SKM-1 (cell line): ENCODE measurements around the gene EIF2AK2.

Experiments used
- DNase-seq: peaks from one replicate; lab custom pipeline; 2025; ENCODE audit not compliant: unreplicated experiment; lab: John Stamatoyannopoulos, UW

Gene EIF2AK2

DNA sequence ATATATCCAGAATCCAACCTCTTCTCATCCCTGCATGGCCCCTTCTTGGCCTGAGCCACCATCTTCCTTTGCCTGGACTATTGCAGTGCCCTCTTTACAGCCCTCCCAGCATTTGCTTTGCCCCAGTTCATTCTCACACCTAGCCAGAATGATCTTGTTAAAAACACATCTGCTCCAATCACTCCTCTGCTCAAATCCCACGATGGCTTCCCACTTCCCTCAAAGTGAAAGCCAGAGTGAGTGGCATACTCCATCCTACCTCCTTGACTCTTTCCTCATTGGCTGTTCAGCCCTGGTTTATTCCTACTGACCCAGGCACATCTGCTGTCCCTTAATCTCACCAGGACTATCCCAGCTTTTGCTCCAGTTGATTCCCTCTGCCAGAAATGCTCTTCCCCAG, 17.0 kb upstream of the EIF2AK2 start:
- no peak for DNase-seq

DNA sequence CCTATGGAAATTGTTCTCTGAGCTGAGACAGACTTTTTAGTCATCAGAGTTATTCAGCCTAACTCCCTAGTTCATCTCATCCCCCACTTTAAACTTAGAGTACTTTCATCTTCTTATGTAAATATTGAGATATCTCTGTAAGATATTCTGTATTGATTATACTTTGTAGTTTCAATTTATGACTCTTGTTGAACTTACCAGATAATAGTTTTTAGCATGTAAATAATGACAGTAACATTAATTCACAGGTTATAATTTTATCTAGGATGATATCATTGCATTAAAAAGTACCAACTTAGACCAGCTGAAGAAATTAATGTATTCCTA, 14.8 kb upstream of the EIF2AK2 start:
- DNase-seq: no peak

DNA sequence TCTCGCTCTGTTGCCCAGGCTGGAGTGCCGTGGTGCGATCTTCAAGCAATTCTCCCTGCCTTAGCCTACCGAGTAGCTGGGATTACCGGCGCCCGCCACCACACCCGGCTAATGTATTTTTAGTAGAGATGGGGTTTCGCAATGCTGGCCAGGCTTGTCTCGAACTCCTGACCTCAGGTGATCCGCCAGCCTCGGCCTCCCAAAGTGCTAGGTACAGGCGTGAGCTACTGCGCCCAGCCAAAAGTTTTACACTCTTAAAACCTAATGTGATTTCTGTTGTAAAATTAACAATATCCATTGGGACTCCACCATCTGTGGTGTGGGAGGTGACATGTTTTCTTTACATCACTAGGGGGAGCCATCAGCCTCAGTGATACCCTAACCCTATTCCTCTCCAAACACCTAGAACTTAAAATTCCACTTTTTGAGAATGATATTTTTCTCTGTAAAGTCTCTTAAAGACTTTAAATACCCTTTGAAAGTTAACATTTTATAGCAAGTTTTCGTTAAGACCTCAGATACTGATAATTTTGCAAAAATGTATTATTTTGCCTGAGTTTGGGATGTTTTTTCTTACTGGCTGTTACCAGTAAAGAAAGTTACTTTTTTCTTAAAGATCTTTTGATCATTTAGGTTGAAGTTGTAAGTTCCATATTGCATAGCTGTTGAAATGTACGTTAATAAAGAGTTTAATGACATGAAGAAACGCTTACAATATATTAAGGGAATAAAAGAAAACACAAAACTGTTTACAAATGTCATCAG, 11.6 kb upstream of the EIF2AK2 start:
- peak; percentile 40 for DNase-seq

DNA sequence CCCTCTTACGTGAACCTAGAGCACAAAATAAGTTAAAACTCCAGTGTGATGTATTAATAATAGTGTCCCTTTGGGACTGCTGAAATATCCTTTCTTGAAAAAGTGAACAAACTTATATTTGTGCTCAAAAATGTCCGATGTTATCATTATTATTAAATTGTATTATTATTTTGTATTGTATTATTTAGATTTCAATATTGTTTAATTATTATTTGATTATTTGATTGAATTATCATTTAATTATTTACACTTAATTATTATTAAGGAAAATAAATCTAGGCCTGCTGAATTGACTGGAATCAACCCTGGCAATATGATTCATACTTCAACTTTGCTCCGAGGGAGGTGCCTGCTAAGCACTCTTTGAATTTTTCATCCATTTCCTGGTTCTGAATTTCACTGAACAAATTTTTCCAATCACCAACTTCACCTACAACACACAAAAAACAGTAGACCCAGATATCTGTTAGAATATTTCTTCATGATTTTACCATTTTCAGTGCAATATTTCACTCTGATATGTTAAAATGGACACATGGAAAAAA, 10.9 kb upstream of the EIF2AK2 start:
- DNase-seq: no peak

DNA sequence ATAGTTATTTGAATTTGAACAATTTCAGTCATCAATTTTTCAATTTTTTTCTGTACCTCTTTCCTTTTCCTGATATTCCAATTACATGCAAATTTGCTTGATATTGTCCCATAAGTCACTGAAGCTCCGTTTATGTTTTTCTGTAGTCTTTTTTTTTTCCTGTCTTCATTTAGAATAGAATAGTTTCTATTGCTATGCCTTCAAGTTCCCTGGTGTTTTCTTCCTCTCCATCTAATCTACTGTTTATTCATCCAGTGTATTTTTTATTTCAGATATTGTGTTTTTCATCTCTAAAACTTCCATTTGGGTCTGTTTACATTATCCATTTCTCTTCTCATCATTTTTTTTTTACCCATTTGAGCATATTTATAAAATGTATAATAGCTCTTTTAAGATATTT, 8.0 kb upstream of the EIF2AK2 start:
- DNase-seq: no peak

DNA sequence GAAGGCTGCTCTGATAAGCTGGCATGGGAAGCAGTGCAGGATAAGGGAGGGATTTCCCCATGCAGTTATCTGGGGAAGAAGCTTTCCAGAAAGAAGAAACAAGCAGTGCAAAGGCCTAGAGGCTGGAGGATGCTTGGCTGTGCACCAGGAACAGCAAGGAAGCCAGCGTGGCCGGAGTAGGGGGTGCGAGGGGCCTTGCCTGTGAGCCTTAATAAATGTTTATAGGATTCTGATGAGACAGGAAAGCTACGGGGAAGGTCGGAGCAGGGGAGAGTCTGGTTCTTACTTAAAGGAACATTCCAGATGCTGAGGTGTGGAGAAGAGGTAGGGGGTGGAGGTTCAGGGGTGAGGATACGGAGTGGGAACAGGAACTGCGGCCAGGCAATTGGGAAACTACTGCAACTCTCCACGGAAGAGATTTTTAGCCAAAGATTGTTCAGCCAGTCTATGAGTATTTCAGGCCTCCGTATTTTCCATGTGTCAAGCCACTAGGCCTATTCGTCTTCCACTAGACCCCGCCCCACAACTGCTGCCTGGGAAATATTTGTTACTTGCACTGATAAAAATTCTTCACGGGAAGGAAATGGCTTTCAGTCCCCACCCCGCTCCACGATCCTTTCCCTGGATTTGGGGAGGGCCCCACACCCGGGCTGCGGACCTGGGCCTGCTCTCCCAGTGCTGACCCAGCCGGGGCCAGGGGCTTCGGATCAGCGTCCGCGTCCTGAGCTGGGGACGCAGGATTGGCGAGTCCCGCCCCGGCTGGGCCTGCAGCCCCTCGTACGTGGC, 516 bp downstream of the EIF2AK2 start:
- DNase-seq: no peak

DNA sequence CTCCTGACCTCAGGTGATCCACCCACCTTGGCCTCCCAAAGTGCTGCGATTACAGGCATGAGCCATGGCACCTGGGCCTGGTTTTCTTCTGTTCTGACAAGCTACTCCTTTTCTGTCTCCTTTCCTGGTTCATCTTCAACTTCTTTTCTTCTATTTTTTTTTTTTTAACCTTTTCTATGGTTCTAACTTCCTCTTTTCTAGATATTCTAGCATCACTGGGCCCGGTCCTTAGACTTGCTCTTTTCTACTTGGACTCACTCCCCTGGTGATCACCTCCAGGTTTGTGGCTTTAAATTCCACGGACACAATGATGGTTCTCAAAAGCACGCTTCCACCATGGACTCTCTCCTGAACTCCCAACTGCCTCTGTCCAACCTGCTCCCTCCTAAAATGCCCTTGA, 2.0 kb downstream of the EIF2AK2 start:
- no peak for DNase-seq

DNA sequence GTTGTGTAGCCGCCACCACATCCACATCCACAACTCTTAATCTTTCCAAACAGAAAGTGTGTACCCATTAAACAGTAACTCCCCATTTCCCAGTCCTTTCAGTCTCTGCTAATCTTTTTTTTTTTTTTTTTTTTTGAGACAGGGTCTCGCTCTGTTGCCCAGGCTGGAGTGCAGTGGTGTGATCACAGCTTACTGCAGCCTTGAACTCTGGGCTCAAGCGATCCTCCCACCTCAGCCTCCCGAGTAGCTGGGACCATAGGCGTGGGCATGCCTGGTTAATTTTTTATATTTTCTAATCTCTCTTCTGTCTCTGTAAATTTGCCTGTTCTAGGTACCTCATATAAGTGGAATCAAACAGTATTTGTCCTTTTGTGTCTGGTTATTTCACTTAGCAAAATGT, 3.6 kb downstream of the EIF2AK2 start:
- no peak for DNase-seq

DNA sequence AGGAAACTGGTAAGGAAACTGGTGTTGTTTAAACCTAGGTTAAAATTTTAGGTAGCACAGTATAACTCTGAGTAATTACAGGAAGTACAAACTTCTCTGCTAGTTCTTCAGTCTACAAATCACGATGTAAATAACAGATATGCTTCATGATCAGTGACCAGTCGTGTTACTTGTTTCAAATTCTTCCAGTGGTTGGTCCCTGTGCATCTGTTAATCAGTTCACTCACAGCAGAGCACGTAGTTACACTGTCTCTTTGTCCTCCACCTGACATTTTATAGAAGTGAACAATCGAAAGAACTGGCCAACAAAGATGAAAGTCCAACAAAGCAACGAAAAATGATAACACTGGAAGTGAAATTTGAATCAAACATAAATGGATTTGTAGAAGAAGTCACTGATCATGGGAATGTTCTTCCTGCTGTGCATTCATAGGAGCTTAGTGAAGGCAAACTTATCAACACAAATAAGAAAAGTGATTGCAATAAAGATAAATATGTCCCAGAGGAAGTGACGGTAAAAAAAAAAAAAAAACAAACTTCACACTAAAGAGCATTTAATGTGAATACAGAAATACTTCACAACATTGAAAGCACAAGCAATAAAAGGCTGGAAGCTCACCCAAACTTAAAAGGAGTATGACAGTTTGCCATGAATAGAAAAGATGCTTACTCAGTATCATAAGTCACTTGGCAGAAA, 7.0 kb downstream of the EIF2AK2 start:
- DNase-seq: no peak

DNA sequence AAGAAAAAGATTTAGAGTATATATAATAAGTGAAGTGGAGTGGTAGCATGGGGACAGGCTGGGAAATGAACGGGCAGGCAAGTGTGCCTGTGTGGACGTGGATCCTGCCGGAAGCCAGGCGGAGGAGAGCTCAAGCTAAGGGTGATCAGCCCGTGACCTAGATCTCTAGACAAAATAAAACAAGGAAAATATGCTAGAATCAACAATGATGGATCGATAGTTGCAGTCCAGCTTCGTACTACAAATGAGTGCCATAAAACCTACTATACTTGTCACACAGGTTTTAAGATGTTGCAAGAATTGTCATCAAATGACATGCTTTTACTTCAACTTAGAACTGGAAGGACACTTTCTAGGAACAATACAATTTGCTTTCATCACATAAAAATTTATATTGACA, 8.5 kb downstream of the EIF2AK2 start:
- no peak for DNase-seq

DNA sequence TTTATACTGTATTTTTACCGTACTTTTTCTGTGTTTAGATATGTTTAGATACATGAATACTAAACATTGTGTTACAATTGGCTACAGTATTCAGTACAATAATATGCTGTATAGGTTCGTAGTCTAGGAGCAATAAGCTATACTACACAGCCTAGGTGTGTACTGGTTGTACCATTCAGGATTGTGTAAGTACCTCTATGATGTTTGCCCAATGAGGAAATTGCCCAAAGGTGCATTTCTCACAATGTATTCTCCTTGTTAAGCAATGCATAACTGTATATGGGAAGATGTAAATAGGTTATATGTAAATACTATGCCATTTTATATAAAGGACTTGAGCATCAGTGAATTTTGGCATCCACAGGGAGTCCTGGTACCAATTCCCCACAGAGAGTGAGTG, 10.7 kb downstream of the EIF2AK2 start:
- DNase-seq: no peak

DNA sequence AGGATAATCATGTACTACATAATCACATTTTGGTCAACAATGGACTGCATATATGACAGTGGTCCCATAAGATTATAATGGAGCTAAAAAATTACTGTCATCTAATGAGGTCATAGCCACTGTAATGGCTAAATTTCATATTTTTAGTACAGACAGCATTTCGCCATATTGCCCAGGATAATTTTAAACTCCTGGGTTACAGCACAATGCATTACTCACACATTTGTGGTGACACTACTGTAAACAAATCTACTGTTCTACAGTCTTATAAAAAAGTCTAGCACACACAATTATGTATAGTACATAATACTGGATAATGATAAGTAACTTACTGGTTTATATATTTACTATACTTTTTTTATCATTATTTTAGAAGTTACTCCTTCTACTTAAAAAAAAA, 12.8 kb downstream of the EIF2AK2 start:
- DNase-seq: no peak

DNA sequence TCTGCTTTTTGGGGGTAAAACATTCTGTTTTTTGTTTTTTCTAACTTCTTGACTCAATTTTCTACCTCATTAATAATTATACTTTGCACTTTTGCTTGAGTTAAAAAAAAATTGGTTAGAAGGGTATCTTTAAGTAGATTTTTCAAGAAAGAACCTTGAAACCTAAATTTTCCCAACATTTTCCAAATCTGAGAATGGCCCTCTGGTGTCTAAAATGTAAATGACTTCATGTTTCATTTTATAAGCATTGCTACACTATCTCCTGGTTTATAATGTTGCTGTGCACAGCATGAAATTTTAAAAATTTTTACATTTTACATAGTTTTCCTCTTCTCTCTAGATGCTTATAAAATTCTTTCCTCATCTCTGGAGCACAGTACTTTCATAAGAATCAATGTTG, 14.2 kb downstream of the EIF2AK2 start:
- DNase-seq: no peak

DNA sequence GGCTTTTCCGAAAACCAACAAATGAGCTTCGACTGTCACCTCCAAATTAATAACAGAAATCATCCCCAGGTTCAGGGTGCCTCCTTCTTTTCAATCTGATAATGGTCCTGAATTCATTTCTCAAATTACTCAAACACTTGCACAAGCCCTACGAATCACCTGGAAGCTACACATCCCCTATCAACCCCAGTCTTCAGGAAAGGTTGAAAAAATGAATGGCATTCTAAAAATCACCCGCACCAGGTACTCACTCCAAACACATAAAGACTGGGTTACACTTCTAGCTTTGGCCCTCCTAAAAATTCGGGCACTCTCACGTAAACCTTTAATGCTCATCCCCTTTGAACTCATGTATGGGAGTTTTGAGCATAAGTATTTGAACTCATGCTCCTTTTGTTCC, 23.9 kb downstream of the EIF2AK2 start:
- DNase-seq: no peak

DNA sequence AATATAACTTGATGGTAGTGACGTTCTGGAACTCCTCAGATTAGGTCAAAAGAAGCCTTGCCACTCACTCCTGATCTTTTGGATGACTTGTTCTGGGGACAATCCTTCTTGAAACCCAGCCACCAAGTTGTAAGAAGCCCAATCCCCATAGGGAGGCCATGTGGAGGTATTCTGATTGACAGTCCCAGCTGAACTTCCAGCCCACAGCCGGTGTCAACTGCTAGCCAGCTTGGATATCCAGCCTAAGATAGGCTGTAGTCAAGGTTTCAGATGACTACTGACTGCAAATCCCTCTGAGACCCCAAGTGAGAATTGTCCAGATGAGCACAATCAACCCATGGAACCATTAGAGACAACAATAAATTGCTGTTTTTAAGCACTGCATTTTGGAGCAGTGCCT, 31.4 kb downstream of the EIF2AK2 start:
- no peak for DNase-seq

DNA sequence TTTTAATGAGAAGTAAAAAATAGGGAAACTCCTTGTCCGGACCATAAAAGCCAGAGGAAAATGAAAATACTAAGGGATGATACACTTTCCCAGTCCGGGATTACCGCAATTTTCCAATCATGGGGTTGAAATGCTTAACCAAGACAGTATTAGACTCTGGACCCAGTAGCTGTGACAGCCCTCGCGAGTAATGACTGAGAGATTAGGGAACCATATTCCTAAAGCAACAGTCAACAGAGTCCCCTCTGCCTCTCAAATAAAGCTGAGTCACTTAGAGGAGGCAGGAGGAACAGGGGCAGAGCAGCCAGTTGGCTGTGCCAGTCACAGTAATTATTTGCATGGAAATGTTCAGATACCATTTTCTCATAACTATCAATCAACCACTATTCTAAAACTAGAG, 37.6 kb downstream of the EIF2AK2 start:
- no peak for DNase-seq

DNA sequence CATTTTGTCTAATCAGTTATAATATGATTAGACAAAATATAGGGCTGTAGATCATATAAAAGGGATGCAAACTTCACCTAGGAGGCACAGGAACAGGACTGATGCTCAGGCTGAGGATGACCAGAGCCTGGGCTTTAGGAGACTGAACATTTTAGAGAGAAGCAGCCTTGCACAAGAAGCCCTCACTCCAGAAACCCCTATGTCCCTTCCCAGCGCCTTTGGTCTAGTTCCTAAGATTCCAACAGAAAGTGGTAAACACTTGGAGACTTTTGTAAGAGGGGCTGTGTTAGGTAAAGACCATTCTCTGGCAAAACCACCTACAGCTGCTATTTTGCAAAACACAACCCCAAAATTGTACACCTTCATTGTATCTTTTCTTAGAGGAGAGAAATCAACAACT, 39.2 kb downstream of the EIF2AK2 start:
- no peak for DNase-seq

DNA sequence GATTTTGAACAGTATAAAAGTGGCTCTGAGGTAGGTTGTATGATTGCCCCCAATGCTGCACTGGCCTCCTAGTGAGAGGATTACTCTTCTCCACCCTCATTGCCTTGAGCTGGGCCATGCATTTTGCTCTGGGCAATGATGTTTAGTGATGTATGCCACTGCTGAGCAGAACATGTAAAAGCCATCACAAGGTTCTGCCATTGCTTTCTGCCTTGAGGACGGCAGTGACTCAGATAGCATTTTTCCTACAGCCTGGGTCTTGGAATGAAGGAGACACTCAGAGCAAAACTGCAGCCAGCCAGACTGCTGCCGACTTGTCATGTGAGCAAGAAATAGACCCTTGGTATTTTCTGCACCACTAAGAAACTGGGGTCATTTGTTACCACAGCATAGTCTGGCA, 44.8 kb downstream of the EIF2AK2 start:
- no peak for DNase-seq

DNA sequence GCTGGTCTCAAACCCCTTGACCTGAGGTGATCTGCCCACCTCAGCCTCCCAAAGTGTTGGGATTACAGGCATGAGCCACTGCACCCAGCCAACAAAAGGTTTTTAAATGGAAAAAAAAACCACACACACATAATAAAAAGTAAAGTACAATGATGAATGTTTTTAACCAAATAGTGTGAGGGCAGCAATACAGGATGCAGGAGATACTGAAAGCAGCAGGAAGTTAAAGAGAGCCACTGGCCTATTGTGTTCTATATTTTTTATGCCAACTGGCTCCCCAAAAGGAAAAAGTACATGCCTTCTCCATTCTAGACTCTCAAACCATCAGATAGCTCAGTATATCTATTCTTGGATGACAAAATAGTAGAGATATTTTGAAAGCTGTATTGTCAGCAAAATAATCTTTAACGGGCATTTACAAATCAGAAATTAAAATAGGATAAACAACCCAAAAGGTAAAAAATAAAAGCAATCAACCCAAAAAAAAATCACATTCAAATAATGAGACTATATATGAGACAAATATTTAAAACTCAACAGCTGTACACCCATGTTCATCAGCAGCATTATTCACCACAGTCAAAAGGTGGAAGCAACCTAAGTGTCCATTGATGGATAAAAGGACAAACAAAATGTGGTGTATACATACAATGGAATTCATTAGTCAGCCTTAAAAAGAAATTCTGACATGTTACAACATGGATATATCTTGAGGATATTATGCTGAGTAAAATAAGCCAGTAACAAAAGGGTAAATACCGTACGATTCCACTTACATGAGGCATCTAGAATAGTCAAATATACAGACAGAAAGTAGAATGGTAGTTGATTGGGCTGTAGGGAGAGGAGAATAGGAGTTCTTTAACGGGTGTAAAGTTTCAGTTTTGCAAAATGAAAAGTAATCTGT, 46.2 kb downstream of the EIF2AK2 start:
- DNase-seq: no peak

DNA sequence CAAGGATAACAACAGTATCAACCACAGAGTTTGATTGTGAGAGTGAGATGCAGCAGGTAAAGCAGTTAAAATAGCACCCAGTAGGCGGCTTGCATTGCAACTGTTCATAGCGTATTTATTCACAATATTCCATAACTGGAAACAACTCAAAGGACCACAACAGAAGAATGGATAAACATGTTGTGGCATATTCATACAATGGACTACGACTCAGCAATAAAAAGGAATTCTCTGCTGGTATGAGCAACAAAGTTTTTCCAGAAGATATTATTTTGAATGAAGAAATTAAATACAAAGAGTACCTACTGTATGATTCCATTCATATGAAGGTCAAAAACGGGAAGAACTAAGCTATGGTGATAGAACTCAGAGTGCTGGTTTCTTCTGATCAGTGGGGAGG, 47.3 kb downstream of the EIF2AK2 start:
- no peak for DNase-seq

DNA sequence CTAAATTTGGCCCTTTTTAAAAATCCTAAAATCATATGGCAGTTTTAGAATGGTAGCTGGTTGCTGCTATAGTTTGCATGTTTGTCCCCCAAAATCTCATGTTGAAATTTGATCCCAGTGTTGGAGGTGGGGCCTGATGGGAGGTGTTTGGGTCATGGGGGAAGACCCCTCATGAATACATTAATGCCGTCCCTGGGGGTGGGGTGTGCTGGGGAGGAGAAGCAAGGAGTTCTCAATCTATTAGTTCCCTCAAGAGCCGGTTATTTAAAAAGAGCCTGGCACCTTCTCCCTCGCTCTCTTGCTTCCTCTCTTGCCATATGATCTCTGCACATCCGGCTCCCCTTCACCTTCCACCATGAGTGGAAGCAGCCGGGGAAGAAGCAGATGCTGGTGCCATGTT, 51.6 kb downstream of the EIF2AK2 start:
- DNase-seq: no peak
